Activated CD8-positive, alpha-beta T cell treated with anti-CD3 and anti-CD28 coated beads for 36 hours (primary cell): ENCODE results near the gene OR10C1. TPM values are rescaled to one million over a fixed set of nuclear protein-coding genes. Genes with fewer than 3 reads are reported as not detected.

ENCODE experiments used
- ATAC-seq: fragments of 200-7000 bp; cut with Tn5 transposase; one replicate; pipeline ENCODE4 v1.10.0; 2021; ENCODE audit warnings: mild to moderate bottlenecking, moderate library complexity
- CTCF ChIA-PET: fragments of 350-600 bp; sonication (Branson Sonifier 250); formaldehyde crosslinking; loops from one replicate; lab custom pipeline; 2021; ENCODE audit warnings: antibody characterized with exemption; lab: Charles Lee
- POLR2A ChIA-PET: fragments of 350-600 bp; sonication (Branson Sonifier 250); formaldehyde crosslinking; loops from one replicate; lab custom pipeline; 2021; ENCODE audit warnings: antibody characterized with exemption; lab: Charles Lee
- DNase-seq: peaks from one replicate; pipeline ENCODE4 v3.0.0-alpha.2; 2020
- H3K27ac Mint-ChIP-seq: one replicate; pipeline ENCODE4 v1.8.0; 2021; ENCODE audit warnings: mild to moderate bottlenecking, mixed read lengths
- H3K27me3 Mint-ChIP-seq: one replicate; pipeline ENCODE4 v1.8.0; 2021; ENCODE audit warnings: mixed read lengths
- H3K36me3 Mint-ChIP-seq: one replicate; pipeline ENCODE4 v1.8.0; 2021; ENCODE audit warnings: low read depth, mixed read lengths
- H3K4me1 Mint-ChIP-seq: one replicate; pipeline ENCODE4 v1.8.0; 2021; ENCODE audit warnings: low read depth, mixed read lengths
- H3K4me3 Mint-ChIP-seq: one replicate; pipeline ENCODE4 v1.8.0; 2021; ENCODE audit warnings: mild to moderate bottlenecking, moderate library complexity, mixed read lengths
- H3K9me3 Mint-ChIP-seq: one replicate; pipeline ENCODE4 v1.8.0; 2021; ENCODE audit warnings: mixed read lengths
- CTCF ChIP-seq: fragments of 200-600 bp; IDR thresholded peaks from one replicate; pipeline ENCODE4 v1.8.0; 2022; ENCODE audit warnings: antibody characterized with exemption, mild to moderate bottlenecking
- intact Hi-C: fragments of 100-400 bp; cut with micrococcal nuclease; formaldehyde crosslinking; loops from one replicate; pipeline ENCODE4 v1.10.0; 2022
- total RNA-seq, 2 experiments: library from RNA; stranded (reverse); gene quantifications; one replicate each; pipeline ENCODE4 v1.2.3, GENCODE V29; 2021

OR10C1 gene
- total RNA-seq, 2 experiments from 2014 or later: not detected

DNA sequence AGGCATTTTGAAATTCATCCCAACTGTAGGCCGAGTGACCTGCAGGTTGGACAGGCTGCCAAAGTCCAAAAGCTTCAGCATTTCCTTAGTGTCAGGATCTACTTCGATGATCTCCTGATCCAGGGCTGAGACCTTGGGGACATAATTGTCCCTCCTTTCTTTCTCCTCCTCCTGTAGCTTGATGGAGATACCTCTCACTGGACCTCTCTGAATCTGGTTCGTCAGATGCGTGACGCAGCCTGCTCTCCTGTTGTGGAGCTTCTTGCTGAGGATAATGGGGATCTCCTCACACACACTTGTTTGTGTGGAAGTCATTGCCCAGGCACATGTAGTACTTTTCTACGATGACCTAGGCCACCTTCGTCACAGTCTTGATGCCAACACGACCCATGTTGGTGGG is 50.2 kb downstream of the OR10C1 start:
- Mint-ChIP-seq H3K9me3 (no peaks in the 10 kb centered on the region), H3K27me3 (peaks cover 19% of the 10 kb centered on the region), H3K4me3 (no peak overlapping the region), H3K36me3 (no peaks in the 10 kb centered on the region), H3K4me1 (no peaks in the 10 kb centered on the region), H3K27ac (no peak overlapping the region)
- TF ChIP-seq CTCF: no peak
- intact Hi-C loops: no loop called here
- ChIA-PET POLR2A (no interaction called here), CTCF (interaction anchor here (1.5 kb wide), 1 partner anchor 164 kb away, joined by 5 read pairs; no protein-coding TSS in a partner anchor)
- no peak for ATAC-seq
- no peak for DNase-seq

DNA sequence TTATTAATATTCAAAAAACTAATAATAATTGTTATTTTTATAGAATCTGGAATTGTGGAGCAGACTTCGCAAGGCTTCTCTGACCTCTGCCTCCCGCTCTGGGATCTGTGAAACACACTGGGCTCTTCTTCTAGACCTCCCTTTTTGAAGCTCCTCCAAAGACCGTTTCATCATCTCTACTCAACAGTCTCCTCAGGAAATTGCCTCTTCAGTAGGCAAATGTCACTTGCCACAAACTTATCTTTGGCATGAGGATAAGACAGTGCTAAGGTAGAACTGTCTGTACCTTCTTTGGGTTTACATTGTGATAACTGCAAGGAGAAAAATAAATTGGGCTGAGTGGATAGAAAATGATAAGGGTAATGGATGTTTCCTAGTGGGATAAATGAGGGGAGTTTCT is 50.9 kb downstream of the OR10C1 start:
- H3K36me3 Mint-ChIP-seq: no peaks in the 10 kb centered on the region
- ChIA-PET POLR2A (no interaction called here), CTCF (interaction anchor here (1.5 kb wide), 1 partner anchor 164 kb away, joined by 5 read pairs; no protein-coding TSS in a partner anchor)
- peaks cover 19% of the 10 kb centered on the region for H3K27me3 Mint-ChIP-seq
- H3K9me3 Mint-ChIP-seq: no peaks in the 10 kb centered on the region
- H3K4me3 Mint-ChIP-seq: no peak overlapping the region
- no peak overlapping the region for H3K27ac Mint-ChIP-seq
- no peak for TF ChIP-seq CTCF
- DNase-seq (no peak), ATAC-seq (no peak)
- intact Hi-C loops: no loop called here
- H3K4me1 Mint-ChIP-seq: no peaks in the 10 kb centered on the region

- DNase-seq (no peak), ATAC-seq (no peak)
- CTCF ChIA-PET: no interaction called here
- no peaks in the 10 kb centered on the region for H3K9me3 Mint-ChIP-seq
- no peak overlapping the region for H3K27ac Mint-ChIP-seq
- no peak for TF ChIP-seq CTCF
- no peaks in the 10 kb centered on the region for H3K4me1 Mint-ChIP-seq
- intact Hi-C loops: no loop called here
- H3K27me3 Mint-ChIP-seq: peaks cover 18% of the 10 kb centered on the region
- H3K4me3 Mint-ChIP-seq: no peak overlapping the region
- POLR2A ChIA-PET: no interaction called here
- no peaks in the 10 kb centered on the region for H3K36me3 Mint-ChIP-seq
These were observed 51.4 kb downstream of the OR10C1 start for GRCh38 chr6:29490552-29490951.

Other genes with a start within 250 kb of the OR10C1 start
- not detected for gene OR14J1, start 137.6 kb upstream of the OR10C1 start, total RNA-seq
- not detected for gene OR5V1, start 70.4 kb upstream of the OR10C1 start, total RNA-seq
- gene OR12D3, start 64.0 kb upstream of the OR10C1 start, total RNA-seq: not detected
- not detected for gene OR12D2, start 43.7 kb upstream of the OR10C1 start, total RNA-seq
- gene OR12D1, start 24.4 kb upstream of the OR10C1 start, total RNA-seq: not detected
- gene OR11A1, start 17.8 kb downstream of the OR10C1 start, total RNA-seq: not detected
- gene OR2H1, start 17.8 kb downstream of the OR10C1 start, total RNA-seq: not detected
- not detected for gene MAS1L, start 48.6 kb downstream of the OR10C1 start, total RNA-seq
- gene UBD, start 120.4 kb downstream of the OR10C1 start, total RNA-seq: under 1 TPM; 0.50 to 0.67 TPM
- not detected for gene OR2H2, start 145.8 kb downstream of the OR10C1 start, total RNA-seq
- gene GABBR1, start 193.9 kb downstream of the OR10C1 start, total RNA-seq: 10 to 100 TPM; 10.8 to 10.9 TPM
- gene MOG, start 217.8 kb downstream of the OR10C1 start, total RNA-seq: not detected
- not detected for gene ZFP57, start 241.8 kb downstream of the OR10C1 start, total RNA-seq